Activated CD8-positive, alpha-beta memory T cell treated with anti-CD3 and anti-CD28 coated beads for 48 hours (primary cell): ENCODE data around the gene TRIM29.
"Not testable (repeated sequence)": the region's sequence is repeated elsewhere in the genome, so short reads cannot be mapped to it uniquely, and the experiment has no call there.

Source experiments
- DNase-seq, 3 experiments: peaks; one replicate each; pipeline ENCODE4 v3.0.0-alpha.2; 2020; ENCODE audit warnings: low read depth in 2 of 3, low spot score in 2 of 3

Gene TRIM29

DNA sequence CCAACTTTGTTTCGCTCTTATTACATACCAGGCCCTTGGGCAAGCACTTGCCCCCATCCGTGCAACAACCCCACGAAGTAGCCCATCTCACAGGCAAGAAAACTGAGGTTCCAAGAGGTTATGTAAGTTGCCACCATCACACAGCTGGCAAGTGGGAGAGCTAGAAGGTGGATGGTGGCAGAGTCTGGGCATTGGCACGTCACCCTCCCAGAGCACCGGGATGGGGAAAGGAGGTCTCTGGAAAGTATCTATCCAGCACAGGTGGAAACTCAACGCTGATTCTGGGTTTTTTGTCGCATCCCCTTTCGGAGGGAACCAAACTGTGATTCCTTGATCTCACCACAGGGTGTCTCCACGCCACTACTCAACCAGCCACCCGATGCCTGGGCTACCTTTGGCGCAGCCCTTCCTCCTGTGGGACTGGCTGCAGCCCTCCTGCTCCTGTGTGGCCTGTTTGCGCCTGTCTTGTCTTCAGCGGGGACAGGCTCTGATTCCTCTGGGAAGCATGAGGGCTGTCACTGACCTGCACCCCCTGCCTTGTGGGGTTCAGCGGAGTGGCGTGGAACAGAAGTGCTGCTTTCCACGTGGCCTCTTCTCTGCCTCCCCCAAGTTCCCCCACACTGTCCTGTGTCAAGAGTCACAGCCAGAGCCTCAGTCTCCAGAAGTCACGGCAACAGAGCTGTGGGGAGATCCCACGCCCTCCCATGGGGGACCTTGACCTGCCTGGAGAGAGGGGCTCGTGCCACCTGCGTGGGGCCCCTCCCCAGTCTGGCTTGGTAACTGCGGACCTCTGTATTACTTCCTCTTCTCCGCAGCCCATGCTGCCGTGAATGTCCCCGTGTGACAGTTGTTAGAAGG is 34.4 kb upstream of the TRIM29 start:
- peak in 1 of 3 experiments; percentile 32 for DNase-seq

DNA sequence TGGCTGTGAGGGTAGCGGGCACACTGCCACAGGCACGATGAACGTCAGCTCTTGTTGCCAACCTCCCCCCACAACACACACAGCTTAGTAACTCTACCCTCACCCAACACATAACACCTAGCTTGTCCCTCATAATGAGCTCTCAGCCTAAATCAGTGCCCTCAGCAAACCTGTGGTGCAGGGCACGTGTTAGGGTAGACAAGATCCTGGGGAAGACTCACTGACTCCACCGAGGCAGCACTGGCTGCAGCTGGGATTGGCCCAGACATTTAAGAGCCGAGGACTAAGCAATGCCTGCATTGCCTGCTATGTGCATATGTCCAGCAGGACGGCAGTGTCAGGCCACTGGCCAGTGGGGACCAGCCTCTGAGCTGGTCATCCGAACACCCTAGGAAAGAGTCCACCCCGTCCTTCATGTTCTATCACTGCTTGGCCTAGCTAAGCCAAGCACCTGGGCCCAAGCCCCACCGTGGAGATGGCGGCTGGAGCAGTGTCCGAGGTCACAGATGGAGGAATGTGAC is 32.9 kb upstream of the TRIM29 start:
- no peak for DNase-seq

DNA sequence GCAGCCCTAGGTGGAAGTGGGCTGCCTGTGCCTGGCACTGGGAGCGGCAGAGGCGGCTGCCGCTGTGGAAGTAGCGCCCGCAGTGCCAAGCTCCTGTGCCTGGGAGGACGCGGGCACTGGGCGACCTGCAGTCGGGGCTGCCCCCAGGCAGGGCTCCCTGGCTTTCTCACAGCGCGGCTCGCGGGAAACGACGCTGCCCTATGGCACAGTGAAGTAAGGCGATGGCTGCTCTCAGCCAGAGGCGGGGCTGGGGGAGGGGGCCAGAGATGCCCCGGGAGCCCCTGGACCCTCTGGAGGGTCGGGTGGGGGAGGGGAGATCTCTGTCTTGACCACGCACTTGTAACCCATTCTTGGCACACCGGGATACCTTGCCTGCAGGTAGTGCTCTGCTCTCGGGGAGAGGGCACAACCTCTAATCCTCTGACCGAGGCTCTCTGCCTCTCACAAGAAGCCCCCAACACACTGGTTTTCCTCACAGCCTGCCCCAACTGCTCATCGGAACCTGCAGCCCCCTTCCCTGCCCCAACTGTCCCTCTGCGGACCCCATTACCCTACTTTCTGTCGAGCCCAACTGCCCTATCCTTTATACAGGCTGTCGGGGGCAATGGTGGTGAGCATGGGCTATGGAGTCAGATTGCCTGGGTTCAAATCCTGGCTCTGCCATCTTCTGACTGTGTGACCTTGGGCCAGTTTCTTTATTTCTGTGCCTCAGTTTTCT is 32.2 kb upstream of the TRIM29 start:
- DNase-seq, result no peak

DNA sequence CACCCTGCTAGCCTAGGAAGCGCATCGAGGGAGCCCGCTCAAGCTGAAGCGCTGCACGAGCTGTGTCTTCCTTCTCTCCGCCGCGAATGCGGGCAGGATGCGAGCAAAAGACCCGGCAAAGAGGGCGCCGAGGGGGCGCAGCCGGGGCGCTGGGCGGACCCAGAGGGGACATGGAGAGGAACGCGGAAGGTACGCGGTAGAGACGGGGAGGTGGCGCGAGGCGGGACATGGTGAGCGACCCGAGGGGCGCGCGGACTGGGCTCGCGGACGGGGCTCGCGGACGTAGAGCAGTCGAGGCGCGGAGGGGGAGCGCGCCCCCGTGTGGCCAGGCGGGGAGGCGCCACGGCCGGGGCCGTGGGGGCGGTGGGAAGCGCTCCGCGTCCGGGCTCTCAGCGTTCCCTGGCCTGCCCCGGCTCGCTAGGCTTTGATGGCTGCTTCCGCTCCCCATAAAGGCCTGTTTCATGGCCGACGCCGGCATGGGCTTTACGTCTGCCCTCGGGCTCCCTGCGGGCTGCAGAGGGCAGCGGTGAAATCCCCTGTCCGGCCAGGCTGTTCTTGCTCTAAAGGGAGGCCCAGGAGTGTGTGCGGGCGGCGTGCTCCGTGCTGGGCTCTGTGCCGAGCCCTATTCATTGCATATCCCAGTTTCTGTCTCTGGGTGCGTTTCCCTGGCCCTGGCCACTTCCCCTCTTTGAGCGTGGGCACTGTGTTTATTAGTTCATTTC is 31.2 kb upstream of the TRIM29 start:
- DNase-seq, result peak; percentile 16 to 53 (median 43)

- DNase-seq, result no peak
Observed at GRCh38 chr11:120168108-120168959, 30.4 kb upstream of the TRIM29 start.

GRCh38 chr11:120167659-120168058 is 29.7 kb upstream of the TRIM29 start:
- DNase-seq, result no peak

- DNase-seq, result no peak
Observed at GRCh38 chr11:120160436-120160835, 22.5 kb upstream of the TRIM29 start.

- no peak for DNase-seq
Observed at GRCh38 chr11:120153221-120153620, 15.3 kb upstream of the TRIM29 start.

GRCh38 chr11:120151536-120151935 is 13.6 kb upstream of the TRIM29 start:
- DNase-seq, result no peak

- no peak for DNase-seq
Observed at GRCh38 chr11:120149246-120149645, 11.3 kb upstream of the TRIM29 start.

- DNase-seq, result no peak
Observed at GRCh38 chr11:120147950-120148270, 10.0 kb upstream of the TRIM29 start.

GRCh38 chr11:120147094-120147949 is 9.4 kb upstream of the TRIM29 start:
- no peak for DNase-seq

GRCh38 chr11:120146413-120147093 is 8.6 kb upstream of the TRIM29 start:
- DNase-seq, result no peak

- no peak for DNase-seq
Observed at GRCh38 chr11:120144501-120144900, 6.6 kb upstream of the TRIM29 start.

DNA sequence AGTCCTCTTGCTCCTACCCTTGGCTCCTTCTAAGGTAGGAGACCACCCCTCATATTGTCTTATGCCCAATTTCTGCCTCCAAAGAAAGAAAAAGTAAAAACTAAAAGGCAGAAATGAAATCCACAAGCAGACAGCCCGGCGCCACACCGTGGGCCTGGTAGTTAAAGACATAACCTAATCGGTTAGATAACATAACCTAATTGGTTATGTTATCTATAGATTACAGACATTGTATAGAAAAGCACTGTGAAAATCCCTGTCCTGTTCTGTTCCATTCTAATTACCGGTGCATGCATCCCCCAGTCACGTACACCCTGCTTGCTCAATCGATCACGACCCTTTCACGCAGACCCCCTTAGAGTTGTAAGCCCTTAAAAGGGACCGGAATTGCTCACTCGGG is 5.6 kb upstream of the TRIM29 start:
- not testable (repeated sequence) for DNase-seq

DNA sequence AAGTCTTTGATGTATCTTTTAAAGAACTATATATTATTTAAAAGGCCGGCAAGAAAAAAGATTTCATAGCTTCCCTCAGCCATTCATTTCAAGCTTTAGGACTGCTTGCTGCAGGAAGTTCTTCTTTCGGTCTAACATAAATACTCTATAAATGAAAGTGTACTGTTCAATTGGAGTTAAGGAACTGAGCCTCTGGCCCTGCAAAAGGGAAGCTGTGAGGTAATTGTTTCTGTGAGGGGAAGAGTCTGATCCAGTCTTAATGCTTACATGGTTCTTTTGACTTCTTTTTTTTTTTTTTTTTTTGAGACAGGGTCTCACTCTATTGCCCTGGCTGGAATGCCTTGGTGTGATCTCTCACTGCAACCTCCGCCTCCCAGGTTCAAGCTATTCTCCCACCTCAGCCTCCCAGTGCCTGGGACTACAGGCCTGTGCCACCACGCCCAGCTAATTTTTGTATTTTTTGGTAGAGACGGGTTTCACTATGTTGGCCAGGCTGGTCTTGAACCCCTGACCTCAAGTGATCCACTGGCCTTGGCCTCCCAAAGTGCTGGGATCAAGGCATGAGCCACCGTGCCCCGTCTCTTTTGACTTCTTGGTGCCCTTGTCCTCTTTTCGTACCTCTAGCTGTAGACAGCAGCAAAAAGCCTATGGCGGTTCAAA is 4.7 kb upstream of the TRIM29 start:
- no peak for DNase-seq

- no peak for DNase-seq
Observed at GRCh38 chr11:120141768-120142423, 4.0 kb upstream of the TRIM29 start.

DNA sequence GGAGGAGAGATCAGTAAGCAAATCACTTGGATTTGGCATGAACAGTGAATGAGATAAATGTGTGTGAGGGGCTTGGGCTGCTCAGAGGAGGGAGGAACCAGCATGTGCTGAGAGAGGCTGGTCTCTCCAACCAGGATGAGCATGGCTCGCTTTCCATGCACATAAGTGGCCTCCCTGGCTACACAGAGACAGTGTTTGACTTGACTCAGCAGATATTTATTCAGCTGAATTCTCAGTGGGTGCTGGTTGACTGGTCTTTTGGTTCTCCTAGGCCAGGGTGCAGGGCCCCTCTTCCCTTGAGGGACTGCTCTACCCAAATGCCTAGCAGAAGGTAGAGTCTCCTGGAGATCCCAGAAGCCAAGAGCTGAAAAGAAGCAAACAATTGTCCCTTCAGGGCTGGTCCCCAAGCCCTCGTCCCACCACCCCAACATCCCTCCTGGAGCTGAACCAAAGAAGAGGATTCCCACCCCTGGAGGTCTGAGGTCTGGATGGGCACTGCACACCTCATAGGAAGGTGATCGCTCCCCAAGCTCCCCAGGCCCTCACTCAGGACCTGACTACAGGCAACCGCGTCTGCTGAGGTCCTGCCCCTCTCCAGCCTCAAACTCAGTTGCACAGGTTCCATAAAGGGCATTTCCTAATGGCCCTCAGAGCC is 3.3 kb upstream of the TRIM29 start:
- DNase-seq, result no peak
